ENCODE results near the gene RNASE11.
"Not testable (repeated sequence)": the region's sequence is repeated elsewhere in the genome, so short reads cannot be mapped to it uniquely, and the experiment has no call there.

RNASE11 gene

GRCh38 chr14:20592574-20592973 is 4.8 kb upstream of the RNASE11 start:
- no peak for TF ChIP-seq CTCF (conservative IDR thresholded peaks at IDR 0.05; ENCODE audit: low read length)
- H3K4me3 ChIP-seq (ENCODE audit: low read length) = no peak overlapping the region
- DNase-seq (ENCODE audit: low read depth) = no peak

GRCh38 chr14:20591235-20591634 is 3.4 kb upstream of the RNASE11 start, which contains the start of gene RNASE12:
Gene RNASE12, minus strand, starts transcription at chr14:20591376. Its CDS starts 653 bp downstream, at chr14:20590723.
- no peak for TF ChIP-seq CTCF (conservative IDR thresholded peaks at IDR 0.05; ENCODE audit: low read length)
- no peak within 1 kb of the TSS for H3K4me3 ChIP-seq (ENCODE audit: low read length)
- no peak for DNase-seq (ENCODE audit: low read depth)

- H3K4me3 ChIP-seq (ENCODE audit: low read length) = no peak overlapping the region
- no peak for TF ChIP-seq CTCF (conservative IDR thresholded peaks at IDR 0.05; ENCODE audit: low read length)
- no peak for DNase-seq (ENCODE audit: low read depth)
These were observed 3.9 kb downstream of the RNASE11 start for GRCh38 chr14:20583908-20584307.

GRCh38 chr14:20583142-20583541 is 4.7 kb downstream of the RNASE11 start:
- TF ChIP-seq CTCF (conservative IDR thresholded peaks at IDR 0.05; ENCODE audit: low read length) = no peak
- H3K4me3 ChIP-seq (ENCODE audit: low read length) = no peak overlapping the region
- DNase-seq (ENCODE audit: low read depth) = no peak

GRCh38 chr14:20580242-20580641 is 7.6 kb downstream of the RNASE11 start:
- no peak for TF ChIP-seq CTCF (conservative IDR thresholded peaks at IDR 0.05; ENCODE audit: low read length)
- no peak overlapping the region for H3K4me3 ChIP-seq (ENCODE audit: low read length)
- no peak for DNase-seq (ENCODE audit: low read depth)

- DNase-seq (ENCODE audit: low read depth) = no peak
- TF ChIP-seq CTCF (conservative IDR thresholded peaks at IDR 0.05; ENCODE audit: low read length) = no peak
- H3K4me3 ChIP-seq (ENCODE audit: low read length) = no peak overlapping the region
These were observed 8.9 kb downstream of the RNASE11 start for GRCh38 chr14:20578784-20579502.

GRCh38 chr14:20578325-20578724 is 9.5 kb downstream of the RNASE11 start:
- no peak overlapping the region for H3K4me3 ChIP-seq (ENCODE audit: low read length)
- TF ChIP-seq CTCF (conservative IDR thresholded peaks at IDR 0.05; ENCODE audit: low read length) = no peak

GRCh38 chr14:20572382-20572990 is 15.3 kb downstream of the RNASE11 start:
- not testable (repeated sequence) for H3K4me3 ChIP-seq (ENCODE audit: low read length); DNase-seq (ENCODE audit: low read depth)

More at GRCh38 chr14:20578325-20578724, 9.5 kb downstream of the RNASE11 start:
- no peak for DNase-seq (ENCODE audit: low read depth)

GRCh38 chr14:20570720-20571119 is 17.1 kb downstream of the RNASE11 start:
- DNase-seq (ENCODE audit: low read depth); H3K4me3 ChIP-seq (ENCODE audit: low read length): not testable (repeated sequence)

GRCh38 chr14:20569865-20570264 is 17.9 kb downstream of the RNASE11 start:
- not testable (repeated sequence) for H3K4me3 ChIP-seq (ENCODE audit: low read length); DNase-seq (ENCODE audit: low read depth)

Data from AG10803 (cell line).